Stomach smooth muscle (tissue), 2 donors: ENCODE data around the gene LRRC53.
A peak's percentile ranks its signal among the peaks of the same experiment; 100 is the strongest.

Experiments used
- H3K27ac ChIP-seq: one replicate; pipeline ENCODE4 v1.7.0; 2013; ENCODE audit warnings: mild to moderate bottlenecking, low read length, inconsistent platforms
- H3K27me3 ChIP-seq, 2 donors: one replicate each; pipeline ENCODE4 v1.7.0; 2013; ENCODE audit warnings: low read length in 2 of 2; ENCODE audit not compliant: insufficient read depth in 2 of 2, control insufficient read depth in 1 of 2
- H3K36me3 ChIP-seq, 2 donors: one replicate each; pipeline ENCODE4 v1.7.0; 2013; ENCODE audit warnings: low read length in 2 of 2; ENCODE audit not compliant: control insufficient read depth in 2 of 2, insufficient read depth in 2 of 2
- H3K4me1 ChIP-seq: one replicate; pipeline ENCODE4 v1.7.0; 2013; ENCODE audit warnings: low read length; ENCODE audit not compliant: control insufficient read depth, insufficient read depth
- H3K4me3 ChIP-seq, 2 donors: one replicate each; pipeline ENCODE4 v1.7.0; 2013; ENCODE audit warnings: low read length in 2 of 2
- H3K9ac ChIP-seq, 2 donors: one replicate each; pipeline ENCODE4 v1.7.0; 2013; ENCODE audit warnings: low read length in 2 of 2, mild to moderate bottlenecking in 1 of 2
- H3K9me3 ChIP-seq, 2 donors: one replicate each; pipeline ENCODE4 v1.7.0; 2013; ENCODE audit warnings: low read length in 2 of 2; ENCODE audit not compliant: control insufficient read depth in 2 of 2
- donor health status: healthy.
- donor health status: Pancreatic carcinoma.

Gene LRRC53

GRCh38 chr1:74434321-74434720 lies 78.1 kb downstream of the LRRC53 start:
- Histone ChIP-seq H3K27ac (no peak overlapping the region), H3K36me3 (no peaks in the 10 kb centered on the region), H3K9ac (no peak overlapping the region), H3K9me3 (no peaks in the 10 kb centered on the region), H3K27me3 (no peaks in the 10 kb centered on the region), H3K4me1 (no peaks in the 10 kb centered on the region), H3K4me3 (no peak overlapping the region)

GRCh38 chr1:74432325-74432724 lies 80.1 kb downstream of the LRRC53 start:
- Histone ChIP-seq H3K4me1 (no peaks in the 10 kb centered on the region), H3K9ac (no peak overlapping the region), H3K27ac (no peak overlapping the region), H3K27me3 (no peaks in the 10 kb centered on the region), H3K36me3 (no peaks in the 10 kb centered on the region), H3K4me3 (no peak overlapping the region), H3K9me3 (no peaks in the 10 kb centered on the region)

DNA sequence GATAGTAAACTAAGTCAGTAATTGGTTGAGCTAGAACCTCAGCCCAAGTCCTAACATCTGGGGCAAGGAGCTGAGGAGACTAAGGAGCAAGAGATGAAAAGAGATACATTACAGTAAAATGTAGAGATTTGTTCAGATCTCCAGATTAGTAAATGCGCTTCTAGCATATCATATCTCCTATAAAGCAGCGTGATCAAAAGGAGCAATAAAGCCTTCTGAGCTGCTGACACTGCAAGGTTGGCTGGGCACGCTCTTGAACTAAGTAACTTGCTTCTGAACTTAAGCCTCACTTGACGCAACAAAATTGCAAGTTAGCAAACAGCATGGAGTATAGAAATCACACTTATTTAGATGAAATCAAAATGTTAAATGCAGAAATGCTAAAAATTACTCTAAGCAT lies 80.9 kb downstream of the LRRC53 start:
- no peaks in the 10 kb centered on the region for H3K27me3 ChIP-seq
- H3K9me3 ChIP-seq: no peaks in the 10 kb centered on the region
- H3K9ac ChIP-seq: no peak overlapping the region
- no peaks in the 10 kb centered on the region for H3K36me3 ChIP-seq
- no peak overlapping the region for H3K4me3 ChIP-seq
- H3K27ac ChIP-seq: no peak overlapping the region
- H3K4me1 ChIP-seq: no peaks in the 10 kb centered on the region

- Histone ChIP-seq H3K9ac (no peak overlapping the region), H3K27me3 (no peaks in the 10 kb centered on the region), H3K4me1 (no peaks in the 10 kb centered on the region), H3K4me3 (no peak overlapping the region), H3K27ac (no peak overlapping the region), H3K9me3 (no peaks in the 10 kb centered on the region), H3K36me3 (no peaks in the 10 kb centered on the region)
These were observed 82.0 kb downstream of the LRRC53 start for GRCh38 chr1:74430342-74430934.

DNA sequence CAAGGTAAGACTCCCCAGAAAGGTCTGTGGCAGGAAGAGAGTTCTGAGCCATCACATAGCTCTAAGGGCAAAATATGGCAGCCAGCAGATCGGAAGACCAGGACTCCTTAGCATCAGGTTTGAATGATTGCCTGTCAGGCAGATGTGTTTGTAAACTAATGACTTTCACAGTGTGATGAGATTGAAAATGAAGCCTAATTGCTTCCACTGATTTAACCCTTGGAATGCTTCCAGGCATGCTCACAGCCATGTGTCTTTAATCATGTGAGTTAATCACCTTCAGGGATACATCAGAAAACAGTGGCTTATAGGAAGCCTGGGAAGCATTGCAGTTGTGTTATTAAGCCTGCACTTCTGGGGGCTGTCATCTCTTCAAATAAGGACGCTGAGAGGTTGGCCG lies 82.8 kb downstream of the LRRC53 start:
- H3K27me3 ChIP-seq: no peaks in the 10 kb centered on the region
- H3K9ac ChIP-seq: no peak overlapping the region

DNA sequence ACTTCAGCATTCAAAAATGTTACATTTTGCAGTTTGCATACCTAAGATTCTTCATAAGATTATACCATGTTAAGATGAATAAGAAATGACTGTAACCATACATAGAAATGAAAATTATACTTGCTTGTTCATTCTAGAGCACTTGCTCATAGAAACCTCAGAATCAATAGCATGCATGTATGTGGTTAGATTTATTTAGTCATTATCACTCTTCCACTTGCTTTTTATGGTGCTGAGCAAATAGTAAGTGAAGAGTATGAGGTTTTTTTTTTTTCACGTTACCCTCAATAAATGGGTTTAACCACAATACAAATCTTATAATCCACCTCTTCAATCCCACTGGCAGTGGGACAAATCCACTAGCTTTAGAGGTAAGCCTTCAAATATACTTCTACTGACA lies 84.7 kb downstream of the LRRC53 start:
- Histone ChIP-seq H3K27me3 (no peaks in the 10 kb centered on the region), H3K4me1 (no peaks in the 10 kb centered on the region), H3K9me3 (no peaks in the 10 kb centered on the region), H3K4me3 (no peak overlapping the region), H3K36me3 (no peaks in the 10 kb centered on the region), H3K9ac (no peak overlapping the region), H3K27ac (no peak overlapping the region)

More for the DNA sequence above, 82.8 kb downstream of the LRRC53 start:
- no peaks in the 10 kb centered on the region for H3K36me3 ChIP-seq
- no peak overlapping the region for H3K4me3 ChIP-seq
- H3K27ac ChIP-seq: no peak overlapping the region
- no peaks in the 10 kb centered on the region for H3K9me3 ChIP-seq
- H3K4me1 ChIP-seq: no peaks in the 10 kb centered on the region

DNA sequence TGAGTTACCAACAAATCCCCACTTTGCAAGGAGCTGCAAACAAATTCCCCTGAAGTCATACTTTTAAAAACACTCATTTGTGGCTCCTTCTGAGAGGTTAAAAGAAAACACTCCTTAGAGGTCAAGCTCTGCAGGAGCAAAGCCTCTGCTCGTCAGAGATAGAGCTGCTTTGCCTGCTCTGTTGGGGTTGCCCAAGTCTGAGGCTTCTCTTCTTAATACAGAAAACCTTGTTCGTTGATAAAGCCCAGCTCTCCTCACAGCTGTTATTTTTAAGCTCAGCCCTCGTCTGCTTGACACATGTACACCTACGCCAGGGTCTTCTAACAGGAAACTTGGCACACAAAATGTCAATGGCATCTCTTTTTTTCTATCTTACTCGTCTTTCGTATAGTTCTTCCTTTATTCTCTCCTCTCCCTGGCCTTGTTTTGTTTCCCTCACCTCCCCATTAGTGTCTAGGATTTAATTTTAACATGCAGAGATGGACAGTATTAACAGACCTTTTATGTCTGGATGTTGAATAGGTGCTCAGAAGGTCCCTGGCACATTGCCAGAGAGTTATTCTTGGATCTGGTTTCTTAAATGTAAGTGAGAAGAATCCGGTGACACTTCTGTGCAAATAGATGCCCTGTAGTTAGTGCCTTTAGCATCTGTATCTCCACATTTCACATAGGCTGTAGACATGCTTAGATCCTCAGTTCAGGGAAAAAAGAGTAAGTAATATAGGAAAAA lies 86.0 kb downstream of the LRRC53 start:
- Histone ChIP-seq H3K9ac (peak overlapping the region in 1 of 2 donors; percentile 28), H3K9me3 (no peaks in the 10 kb centered on the region), H3K4me3 (peak overlapping the region; percentile 13 to 16), H3K27ac (peak overlapping the region; percentile 6), H3K4me1 (no peaks in the 10 kb centered on the region), H3K36me3 (no peaks in the 10 kb centered on the region), H3K27me3 (no peaks in the 10 kb centered on the region)

DNA sequence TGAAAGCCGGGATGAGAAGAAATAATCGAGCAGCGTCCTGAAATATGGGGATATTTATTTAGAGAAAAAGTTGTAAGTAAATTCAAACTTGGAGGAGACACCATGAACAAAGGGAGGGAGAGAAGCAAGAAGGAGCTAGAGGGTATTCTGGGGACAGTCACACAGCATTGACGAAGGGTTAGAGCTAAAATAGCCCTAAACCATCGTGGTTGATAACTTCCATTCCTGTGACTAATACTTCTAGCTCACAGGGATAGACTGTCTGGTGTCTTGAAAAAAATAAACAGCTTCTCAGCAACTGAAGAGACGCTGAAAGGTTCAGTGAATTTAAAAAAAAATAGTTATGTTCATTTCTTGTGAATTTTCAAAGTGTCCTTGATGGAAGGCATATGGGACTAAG lies 86.7 kb downstream of the LRRC53 start:
- H3K27me3 ChIP-seq: no peaks in the 10 kb centered on the region
- H3K9me3 ChIP-seq: no peaks in the 10 kb centered on the region
- H3K9ac ChIP-seq: no peak overlapping the region
- H3K27ac ChIP-seq: no peak overlapping the region
- H3K4me1 ChIP-seq: no peaks in the 10 kb centered on the region
- H3K36me3 ChIP-seq: no peaks in the 10 kb centered on the region
- H3K4me3 ChIP-seq: peak overlapping the region; percentile 13 to 16

GRCh38 chr1:74423471-74423870 lies 88.9 kb downstream of the LRRC53 start:
- Histone ChIP-seq H3K4me1 (no peaks in the 10 kb centered on the region), H3K9ac (no peak overlapping the region), H3K27ac (no peak overlapping the region), H3K36me3 (no peaks in the 10 kb centered on the region), H3K9me3 (no peaks in the 10 kb centered on the region), H3K4me3 (no peak overlapping the region), H3K27me3 (no peaks in the 10 kb centered on the region)

DNA sequence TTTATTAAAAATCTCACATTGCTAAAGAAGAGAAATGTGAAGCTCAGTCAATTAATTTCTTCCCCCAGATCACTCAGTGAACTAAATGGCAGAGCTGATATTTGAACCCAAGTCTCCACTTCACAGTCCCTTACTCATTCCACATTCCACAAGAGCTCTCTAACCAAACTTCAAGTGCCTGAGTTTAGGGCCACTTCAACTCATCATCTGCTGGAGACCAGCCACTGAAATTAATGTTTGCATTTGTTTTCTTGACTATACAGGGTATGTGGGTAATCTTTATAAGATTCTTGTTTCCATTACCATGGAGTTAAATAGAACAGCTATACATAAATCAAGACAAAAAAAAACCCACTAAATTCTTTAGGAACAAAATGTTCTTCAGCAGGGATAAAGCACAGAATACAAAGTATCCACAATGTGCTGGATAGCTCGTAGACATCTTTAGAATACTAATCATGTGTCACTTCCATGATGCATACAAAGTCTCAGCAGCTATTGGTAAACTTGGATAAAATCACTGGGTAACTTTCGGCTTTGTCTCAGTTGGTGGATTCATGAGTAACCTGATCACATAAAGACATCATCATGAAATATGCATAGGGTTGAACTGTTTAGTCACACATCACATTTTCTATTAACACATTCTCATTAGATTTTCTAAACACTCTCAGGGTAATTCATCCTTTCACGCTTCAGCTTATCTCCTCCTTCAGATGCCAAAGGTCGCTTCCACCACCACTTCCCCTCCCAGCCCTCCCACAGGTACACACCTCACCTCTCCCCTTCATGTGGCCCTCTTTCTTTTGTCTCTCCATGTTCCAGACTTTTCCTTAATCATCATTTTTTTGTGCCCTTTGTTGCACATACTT lies 89.8 kb downstream of the LRRC53 start:
- no peaks in the 10 kb centered on the region for H3K36me3 ChIP-seq
- H3K4me3 ChIP-seq: no peak overlapping the region
- H3K9me3 ChIP-seq: no peaks in the 10 kb centered on the region
- H3K27ac ChIP-seq: no peak overlapping the region
- no peaks in the 10 kb centered on the region for H3K27me3 ChIP-seq
- H3K9ac ChIP-seq: no peak overlapping the region
- H3K4me1 ChIP-seq: no peaks in the 10 kb centered on the region
